ENCODE results near the gene SFXN5.

The SFXN5 gene

DNA sequence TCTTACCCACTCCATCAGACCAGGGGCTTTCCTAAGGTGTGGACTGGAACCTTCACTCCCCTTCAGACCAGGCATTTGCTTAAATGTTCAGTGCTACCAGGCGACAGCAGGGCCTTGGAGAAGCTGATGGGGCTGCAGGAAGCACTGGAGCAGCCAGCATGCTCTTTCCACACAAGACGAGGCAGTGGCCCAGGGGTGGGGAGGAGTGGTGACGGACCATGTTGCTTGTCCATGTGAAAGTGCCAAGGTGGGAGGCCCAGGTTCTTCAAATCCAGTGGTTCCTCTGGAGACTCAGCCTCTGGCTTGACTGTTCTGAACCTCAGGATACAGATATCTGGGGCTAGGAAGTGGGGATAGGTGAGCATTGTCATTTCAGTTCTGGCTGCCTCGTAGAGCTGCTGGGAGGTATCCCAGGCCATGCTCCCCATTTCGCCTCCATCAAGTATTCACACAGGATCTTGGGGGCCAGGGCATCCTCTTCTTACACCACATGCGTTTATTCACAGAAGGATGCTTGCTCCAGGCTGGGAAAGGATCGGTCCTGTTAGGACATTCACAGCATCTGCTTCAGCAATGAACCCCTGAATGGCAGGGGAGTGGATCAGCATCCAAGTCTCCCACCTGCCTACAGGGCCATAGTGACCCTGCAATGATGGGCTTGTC is 62.2 kb downstream of the SFXN5 start:
- no peak for DNase-seq

- no peak for DNase-seq
Observed at GRCh38 chr2:73008766-73009135, 62.8 kb downstream of the SFXN5 start.

- no peak for DNase-seq
Observed at GRCh38 chr2:73007991-73008765, 63.3 kb downstream of the SFXN5 start.

DNA sequence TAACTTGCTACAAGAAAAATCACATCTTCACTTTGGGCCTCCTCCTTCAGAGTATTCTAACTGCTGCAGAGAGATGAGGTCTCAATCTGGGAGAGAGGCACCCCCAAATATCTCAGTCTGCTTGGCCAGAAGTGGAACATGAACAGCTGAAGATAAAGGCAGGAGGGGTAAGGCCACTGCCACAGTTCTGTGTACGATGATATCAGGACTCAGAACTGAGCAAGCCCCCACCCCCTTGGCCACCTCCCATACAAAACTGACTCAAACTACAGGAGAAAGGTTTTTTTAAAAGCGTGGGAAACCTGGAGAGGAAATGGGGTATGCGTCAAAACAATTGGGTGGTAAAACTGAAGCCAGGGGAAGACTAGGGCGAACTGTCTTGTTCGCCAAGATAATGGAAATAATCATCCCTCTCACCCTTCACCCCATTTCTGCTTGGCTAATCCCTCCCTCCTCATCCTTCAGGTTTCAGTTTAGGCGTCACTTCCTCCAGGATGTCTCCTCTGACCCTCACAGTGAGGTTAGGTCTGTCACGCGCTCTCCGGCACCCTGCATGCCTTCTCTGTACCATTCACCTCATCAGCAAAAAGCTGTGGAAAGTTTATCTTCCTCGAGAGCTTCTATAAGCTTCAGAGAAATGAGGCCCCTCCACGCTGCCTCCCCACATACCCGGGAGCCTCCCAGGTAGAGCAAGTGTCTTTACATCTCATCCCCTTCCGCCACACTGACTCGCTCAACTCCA is 64.4 kb downstream of the SFXN5 start:
- no peak for DNase-seq

- DNase-seq: no peak
Observed at GRCh38 chr2:73004889-73005596, 66.5 kb downstream of the SFXN5 start.

DNA sequence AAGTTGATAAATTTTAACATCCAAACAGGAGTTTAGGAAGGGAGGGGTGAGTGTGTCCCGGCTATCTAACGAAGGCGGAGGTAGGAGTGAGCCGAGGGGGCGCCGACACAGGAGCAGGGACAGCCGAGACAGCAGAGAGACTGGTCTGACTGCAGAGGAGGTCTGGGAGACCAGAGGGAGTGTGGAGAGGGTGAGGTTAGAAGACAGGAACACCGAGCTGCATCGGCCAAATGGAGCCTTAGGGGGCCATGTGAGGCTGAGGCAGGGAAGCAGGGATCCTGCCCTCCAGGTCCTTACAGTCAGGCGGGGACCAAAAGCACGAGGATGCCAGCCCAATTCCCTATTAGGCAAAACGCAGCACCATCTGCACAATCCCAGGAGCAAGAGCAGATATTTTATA is 67.0 kb downstream of the SFXN5 start:
- DNase-seq: no peak

GRCh38 chr2:73003027-73003426 is 68.5 kb downstream of the SFXN5 start:
- DNase-seq: no peak

DNA sequence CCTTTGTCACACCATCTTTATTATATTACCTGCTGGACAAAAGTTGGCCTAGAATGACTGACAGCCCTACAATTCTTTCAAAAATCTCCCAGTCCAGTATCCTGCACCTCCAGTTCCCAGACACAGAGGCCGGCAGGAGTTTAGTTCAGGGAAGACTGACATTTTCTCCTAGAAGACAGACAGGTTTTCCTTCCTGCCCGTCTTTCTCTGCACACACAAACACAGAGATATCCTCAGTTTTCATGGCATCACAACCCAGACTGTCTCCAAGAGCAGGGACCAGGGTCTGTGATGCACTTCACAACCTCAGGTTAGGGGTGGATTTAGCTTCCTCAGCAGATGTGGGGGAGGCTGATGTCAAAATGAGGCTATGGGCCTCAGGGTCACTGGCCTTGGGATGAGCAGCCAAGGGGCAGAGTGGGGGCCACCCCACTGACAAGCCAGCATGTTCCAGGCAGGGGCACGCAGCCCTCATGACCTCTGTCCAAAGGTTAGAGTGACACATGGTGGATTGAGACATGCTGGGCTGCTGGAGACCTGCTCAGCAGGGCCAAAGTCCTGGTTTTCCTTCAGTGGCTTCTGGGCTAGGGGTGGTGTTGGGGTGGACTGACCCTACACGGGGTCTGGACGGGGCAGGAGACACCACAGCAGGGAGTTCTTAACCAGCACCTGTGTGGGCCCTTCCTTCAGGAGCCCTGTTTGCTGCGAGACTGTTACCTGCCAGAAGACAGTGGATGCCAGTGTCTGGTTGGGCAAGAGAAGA is 70.5 kb downstream of the SFXN5 start:
- DNase-seq: no peak

GRCh38 chr2:72999729-73000725 is 71.5 kb downstream of the SFXN5 start:
- no peak for DNase-seq

- DNase-seq: no peak
Observed at GRCh38 chr2:72998724-72999123, 72.8 kb downstream of the SFXN5 start.

- no peak for DNase-seq
Observed at GRCh38 chr2:72998234-72998651, 73.3 kb downstream of the SFXN5 start.

DNA sequence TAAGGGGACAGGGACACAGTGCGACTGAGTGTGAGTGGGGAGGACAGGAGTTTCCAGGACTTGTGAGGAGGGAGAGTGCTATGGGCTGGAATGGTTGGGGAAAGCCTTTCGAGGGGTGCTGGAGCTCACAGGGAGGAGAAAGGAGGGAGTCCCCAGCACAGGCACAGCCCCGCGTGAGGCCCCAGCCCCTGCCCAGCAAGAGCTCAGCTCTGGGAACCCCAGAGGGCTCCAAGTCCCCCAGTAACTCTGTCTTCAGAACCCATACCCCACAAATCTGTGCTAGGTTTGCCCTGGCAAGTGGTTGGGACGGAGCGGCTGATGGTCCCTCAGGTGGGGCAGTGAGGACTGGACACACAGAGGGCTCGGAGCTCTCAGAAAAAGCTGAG is 75.4 kb downstream of the SFXN5 start:
- no peak for DNase-seq

DNA sequence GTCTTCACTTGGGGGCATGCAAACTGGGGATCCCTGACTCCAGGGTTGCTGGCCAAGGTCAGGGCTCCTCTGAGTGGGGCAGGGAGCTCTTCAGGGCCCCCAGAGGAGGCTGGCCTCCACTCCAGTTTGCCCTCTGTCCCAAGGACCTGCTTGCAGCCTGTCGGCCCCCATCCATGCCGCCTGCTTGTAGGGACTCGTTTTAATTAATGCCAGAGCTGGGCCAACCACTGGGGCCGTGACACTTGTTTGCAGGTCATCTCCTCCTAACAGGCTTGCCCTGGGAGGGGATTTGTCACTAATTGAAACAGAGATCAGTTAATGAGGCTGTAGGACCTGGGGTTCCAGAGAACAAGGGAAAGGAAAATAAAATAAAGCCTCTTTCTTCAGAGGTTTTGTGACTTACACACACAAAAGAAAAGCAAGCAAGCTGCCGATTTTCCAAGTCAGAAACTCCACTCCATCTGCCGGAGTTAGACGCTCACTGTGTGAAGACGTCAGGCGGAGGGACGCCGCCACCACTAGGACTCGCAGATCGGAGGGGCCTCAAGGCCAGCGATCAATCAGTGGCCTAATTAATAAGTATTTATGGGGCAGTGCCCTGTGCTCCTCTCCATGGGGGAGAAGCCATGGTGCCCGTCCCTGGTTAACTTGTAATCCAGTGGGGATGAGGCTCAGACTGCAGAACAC is 75.9 kb downstream of the SFXN5 start:
- no peak for DNase-seq

DNA sequence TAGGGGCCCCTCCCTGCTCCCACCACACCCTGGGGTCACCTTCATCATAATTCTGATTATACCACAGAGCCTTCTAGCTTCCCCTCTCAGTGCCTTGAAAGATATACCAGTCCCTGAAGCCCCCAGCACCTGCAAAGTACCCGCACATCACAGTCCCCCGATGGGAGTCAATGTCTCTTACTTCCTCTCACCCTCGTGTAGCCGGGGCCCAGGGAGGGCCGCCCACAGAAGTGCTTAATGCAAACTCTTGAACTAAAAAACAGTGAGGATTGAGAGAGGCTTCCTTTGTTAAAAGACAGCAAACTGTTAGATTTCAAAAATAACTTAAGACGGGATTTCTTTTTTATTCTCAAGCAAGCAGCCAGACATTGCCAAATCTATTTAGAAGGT is 76.5 kb downstream of the SFXN5 start:
- DNase-seq: no peak

GRCh38 chr2:72994282-72994990 is 77.1 kb downstream of the SFXN5 start:
- no peak for DNase-seq

DNA sequence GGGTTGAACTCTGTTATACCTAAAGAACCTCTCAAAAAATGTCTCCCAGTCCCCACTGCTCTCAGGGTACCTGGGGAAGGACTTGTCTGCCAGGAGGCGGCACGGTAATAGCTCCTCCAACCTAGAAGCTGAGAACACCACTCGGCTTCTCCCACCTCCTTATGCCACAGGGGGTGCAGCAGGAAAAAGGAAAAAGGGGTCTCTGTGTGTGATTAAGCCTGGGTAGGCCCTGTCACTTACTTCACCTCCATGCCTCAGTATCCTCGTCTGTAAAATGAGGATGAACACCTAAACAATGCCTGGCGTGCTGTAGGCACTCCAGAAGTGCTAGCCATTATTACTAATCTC is 77.6 kb downstream of the SFXN5 start:
- DNase-seq: no peak

DNA sequence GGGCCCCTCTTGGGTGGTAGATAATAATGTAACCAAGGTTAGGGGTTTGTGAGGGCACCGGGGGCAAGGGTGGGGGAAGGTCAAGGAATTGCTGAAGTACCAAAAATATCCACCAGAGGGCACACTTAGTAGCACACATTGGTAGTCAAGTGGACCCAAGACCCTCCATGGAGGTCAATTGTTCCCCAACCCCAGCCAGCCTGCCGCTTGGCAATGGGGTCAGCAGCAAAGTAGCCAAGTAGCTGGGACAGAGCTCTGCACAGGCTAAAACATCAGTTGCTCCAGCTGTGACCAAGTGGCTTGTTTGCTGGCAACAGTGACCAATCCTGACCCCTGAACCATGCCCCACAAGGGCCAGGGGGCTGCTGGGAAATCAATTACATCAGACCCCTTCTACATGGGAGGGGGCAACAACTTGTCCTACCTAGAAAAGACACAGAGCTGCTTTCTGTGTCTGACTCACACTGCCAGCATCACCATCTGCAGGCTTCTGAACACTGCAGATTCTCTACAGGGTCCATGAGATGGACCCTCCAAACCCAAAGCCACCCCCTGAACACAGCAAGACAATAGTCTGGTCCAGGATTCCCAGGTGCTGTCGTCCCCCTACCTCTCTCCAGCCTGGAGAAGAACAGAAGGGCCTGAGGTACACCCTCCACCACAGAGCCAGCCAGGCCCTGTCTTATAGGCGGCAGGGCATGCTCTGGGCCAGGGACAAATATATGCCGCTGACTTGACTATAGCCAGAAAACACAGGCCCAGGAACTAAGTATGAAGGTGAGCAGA is 78.2 kb downstream of the SFXN5 start:
- DNase-seq: no peak

GRCh38 chr2:72992734-72993102 is 78.8 kb downstream of the SFXN5 start:
- no peak for DNase-seq

Measured in cerebellar nuclear complex (tissue), 1 donor.